HFFc6 (cell line): ENCODE data around the gene SIGLECL1. TPM values are rescaled to one million over a fixed set of nuclear protein-coding genes. Genes with fewer than 3 reads are reported as not detected.

ENCODE experiments used
- DNase-seq: peaks from one replicate; pipeline ENCODE4 v3.0.0-alpha.2; 2018
- H3K27ac Mint-ChIP-seq: 2 replicates; pipeline ENCODE4 v1.8.0; 2020; ENCODE audit warnings: mild to moderate bottlenecking, mixed read lengths
- H3K27me3 Mint-ChIP-seq: 2 replicates; pipeline ENCODE4 v1.8.0; 2021; ENCODE audit warnings: mild to moderate bottlenecking, moderate library complexity, mixed read lengths; ENCODE audit not compliant: insufficient read depth
- H3K36me3 Mint-ChIP-seq: 2 replicates; pipeline ENCODE4 v1.8.0; 2021; ENCODE audit warnings: low read depth, mixed read lengths
- H3K4me1 Mint-ChIP-seq: 2 replicates; pipeline ENCODE4 v1.8.0; 2020; ENCODE audit warnings: low read depth, mixed read lengths
- H3K4me3 Mint-ChIP-seq: 2 replicates; pipeline ENCODE4 v1.8.0; 2020; ENCODE audit warnings: mild to moderate bottlenecking, moderate library complexity, mixed read lengths
- H3K9me3 Mint-ChIP-seq: 2 replicates; pipeline ENCODE4 v1.8.0; 2020; ENCODE audit warnings: mild to moderate bottlenecking, mixed read lengths
- total RNA-seq, 6 experiments: library from RNA; stranded (reverse); fragmentation: NEBNext Ultra II Directional; extraction: Animal tissue kit (Norgen Biotek cat#: 25700); gene quantifications; 2 replicates in 1 of 6; 3 replicates in 5 of 6; pipeline ENCODE4 v1.2.3, GENCODE V29; 2021
- TF ChIP-seq, protein P1 (sequence below): fragments of 200-600 bp; sonication (generic); IDR thresholded peaks from 2 replicates; pipeline ENCODE4 v1.5.0; 2021; ENCODE audit warnings: antibody characterized with exemption, mild to moderate bottlenecking

SIGLECL1 gene
- total RNA-seq, 6 experiments from 2014 or later, result not detected

DNA sequence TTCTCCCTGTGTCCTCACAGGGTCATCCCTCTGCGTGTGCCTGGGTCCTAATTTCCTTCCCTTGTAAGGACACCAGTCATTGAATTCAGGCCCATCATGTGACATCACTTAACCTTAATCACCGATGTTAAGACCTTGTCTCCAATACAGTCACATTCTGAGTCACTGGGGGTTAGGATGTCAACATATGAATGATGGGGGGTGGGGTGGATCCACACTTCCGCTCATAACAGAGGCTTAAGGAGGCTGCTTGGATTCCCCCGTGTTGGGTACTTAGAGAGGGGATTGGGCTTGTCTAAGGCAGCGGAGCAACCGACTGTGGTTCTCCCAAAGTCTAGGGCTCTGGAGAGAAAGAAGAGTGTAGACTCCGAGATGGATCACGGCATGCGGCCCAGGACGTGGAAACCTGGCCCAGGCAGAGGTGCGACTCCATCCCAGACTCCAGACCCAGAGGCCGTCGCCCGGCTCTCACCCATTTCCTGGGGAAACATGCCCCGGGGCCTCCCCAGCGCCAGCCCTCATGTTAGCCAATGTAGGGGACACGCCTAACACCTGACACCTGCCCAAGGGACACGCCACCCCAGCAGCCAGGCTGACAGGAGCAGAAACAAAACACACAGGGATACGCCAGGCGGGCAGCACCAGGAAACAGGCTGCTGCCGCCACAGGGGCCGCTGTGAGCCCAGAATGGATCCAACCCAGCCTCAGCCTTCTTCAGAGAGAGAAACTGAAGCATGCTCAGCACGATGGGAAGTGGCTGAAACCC, 43.5 kb downstream of the SIGLECL1 start:
- Mint-ChIP-seq H3K27me3 (peaks cover 11% of the 10 kb centered on the region), H3K4me1 (no peaks in the 10 kb centered on the region), H3K27ac (no peak overlapping the region), H3K9me3 (peaks cover 46% of the 10 kb centered on the region), H3K36me3 (peaks cover 8% of the 10 kb centered on the region; the same call in 1 of the 2 replicates), H3K4me3 (no peak overlapping the region)
- TF ChIP-seq, protein P1, sequence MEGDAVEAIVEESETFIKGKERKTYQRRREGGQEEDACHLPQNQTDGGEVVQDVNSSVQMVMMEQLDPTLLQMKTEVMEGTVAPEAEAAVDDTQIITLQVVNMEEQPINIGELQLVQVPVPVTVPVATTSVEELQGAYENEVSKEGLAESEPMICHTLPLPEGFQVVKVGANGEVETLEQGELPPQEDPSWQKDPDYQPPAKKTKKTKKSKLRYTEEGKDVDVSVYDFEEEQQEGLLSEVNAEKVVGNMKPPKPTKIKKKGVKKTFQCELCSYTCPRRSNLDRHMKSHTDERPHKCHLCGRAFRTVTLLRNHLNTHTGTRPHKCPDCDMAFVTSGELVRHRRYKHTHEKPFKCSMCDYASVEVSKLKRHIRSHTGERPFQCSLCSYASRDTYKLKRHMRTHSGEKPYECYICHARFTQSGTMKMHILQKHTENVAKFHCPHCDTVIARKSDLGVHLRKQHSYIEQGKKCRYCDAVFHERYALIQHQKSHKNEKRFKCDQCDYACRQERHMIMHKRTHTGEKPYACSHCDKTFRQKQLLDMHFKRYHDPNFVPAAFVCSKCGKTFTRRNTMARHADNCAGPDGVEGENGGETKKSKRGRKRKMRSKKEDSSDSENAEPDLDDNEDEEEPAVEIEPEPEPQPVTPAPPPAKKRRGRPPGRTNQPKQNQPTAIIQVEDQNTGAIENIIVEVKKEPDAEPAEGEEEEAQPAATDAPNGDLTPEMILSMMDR, result no peak
- no peak for DNase-seq

- Mint-ChIP-seq H3K27ac (no peak overlapping the region), H3K4me1 (no peaks in the 10 kb centered on the region), H3K9me3 (peaks cover 43% of the 10 kb centered on the region), H3K27me3 (peaks cover 11% of the 10 kb centered on the region), H3K36me3 (peaks cover 8% of the 10 kb centered on the region; the same call in 1 of the 2 replicates), H3K4me3 (no peak overlapping the region)
- TF ChIP-seq, protein P1, result no peak
- no peak for DNase-seq
These were observed 44.1 kb downstream of the SIGLECL1 start for GRCh38 chr19:51294977-51295375.

- DNase-seq, result no peak
- Mint-ChIP-seq H3K27me3 (peaks cover 11% of the 10 kb centered on the region), H3K4me1 (no peaks in the 10 kb centered on the region), H3K36me3 (peaks cover 8% of the 10 kb centered on the region; the same call in 1 of the 2 replicates), H3K4me3 (no peak overlapping the region), H3K9me3 (peaks cover 40% of the 10 kb centered on the region), H3K27ac (no peak overlapping the region)
- TF ChIP-seq, protein P1, result no peak
These were observed 44.7 kb downstream of the SIGLECL1 start for GRCh38 chr19:51295382-51296126.

- peaks cover 8% of the 10 kb centered on the region; the same call in 1 of the 2 replicates for H3K36me3 Mint-ChIP-seq
These were observed 45.6 kb downstream of the SIGLECL1 start for GRCh38 chr19:51296336-51297093.

DNA sequence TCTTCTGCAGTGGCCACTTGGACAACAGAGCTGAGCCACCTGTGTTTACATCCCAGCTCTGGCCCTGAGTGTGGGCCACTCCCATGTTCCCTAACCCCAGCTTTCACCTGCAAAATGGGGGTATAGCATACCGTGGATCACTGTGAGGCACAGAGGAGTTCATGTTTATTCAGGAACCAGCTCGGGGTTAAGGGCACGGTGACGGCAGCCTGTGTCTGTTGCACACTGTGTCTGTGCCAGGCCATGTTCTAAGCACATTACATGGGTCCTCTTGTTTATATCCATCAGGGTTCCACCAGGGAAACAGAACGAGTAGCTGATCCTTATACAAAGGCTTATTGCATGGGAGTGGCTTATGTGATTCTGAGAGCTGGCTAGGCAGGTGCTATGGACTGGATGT, 46.5 kb downstream of the SIGLECL1 start:
- TF ChIP-seq, protein P1, result no peak
- Mint-ChIP-seq H3K4me3 (no peak overlapping the region), H3K36me3 (peaks cover 8% of the 10 kb centered on the region; the same call in 1 of the 2 replicates), H3K9me3 (peaks cover 38% of the 10 kb centered on the region), H3K4me1 (no peaks in the 10 kb centered on the region), H3K27ac (no peak overlapping the region), H3K27me3 (peaks cover 9% of the 10 kb centered on the region)
- no peak for DNase-seq

More at GRCh38 chr19:51296336-51297093, 45.6 kb downstream of the SIGLECL1 start:
- no peak for DNase-seq
- H3K4me3 Mint-ChIP-seq, result no peak overlapping the region
- TF ChIP-seq, protein P1, result no peak
- H3K9me3 Mint-ChIP-seq, result peaks cover 40% of the 10 kb centered on the region
- H3K27me3 Mint-ChIP-seq, result peaks cover 10% of the 10 kb centered on the region
- H3K27ac Mint-ChIP-seq, result no peak overlapping the region
- no peaks in the 10 kb centered on the region for H3K4me1 Mint-ChIP-seq
